SK-N-MC (cell line): ENCODE results near the gene SBNO2.

Source experiments
- DNase-seq: peaks from one replicate; pipeline ENCODE4 v3.0.0-alpha.2; 2011; ENCODE audit warnings: low read depth, low spot score
- H3K27ac ChIP-seq: fragments of 200-600 bp; sonication (generic); 2 replicates; pipeline ENCODE4 v1.5.1; 2016; ENCODE audit warnings: mixed run types
- H3K36me3 ChIP-seq: fragments of 200-600 bp; sonication (generic); 2 replicates; pipeline ENCODE4 v1.6.1; 2017; ENCODE audit warnings: antibody characterized with exemption, low read length, mixed read lengths; ENCODE audit not compliant: insufficient read depth
- H3K4me3 ChIP-seq: fragments of 200-600 bp; sonication (generic); 2 replicates; pipeline ENCODE4 v1.5.1; 2016
- H3K9ac ChIP-seq: fragments of 200-600 bp; sonication (generic); 2 replicates; pipeline ENCODE4 v1.8.0; 2017; ENCODE audit warnings: mixed run types, mixed read lengths; ENCODE audit not compliant: insufficient read length
- H3K9me3 ChIP-seq: fragments of 200-600 bp; sonication (generic); 2 replicates; pipeline ENCODE4 v1.6.1; 2017; ENCODE audit warnings: low read depth, mild to moderate bottlenecking, antibody characterized with exemption, low read length, moderate library complexity, mixed read lengths
- EZH2 ChIP-seq: fragments of 200-600 bp; sonication (generic); IDR thresholded peaks from one replicate; pipeline ENCODE4 v1.6.1; 2017; ENCODE audit warnings: antibody characterized with exemption
- FOXP2 ChIP-seq: optimal IDR thresholded peaks from 2 replicates; pipeline ENCODE3; 2011; ENCODE audit warnings: mild to moderate bottlenecking, moderate library complexity; ENCODE audit not compliant: insufficient read depth; ENCODE audit errors: extremely low read length, control extremely low read depth
- POLR2AphosphoS5 ChIP-seq: IDR thresholded peaks from 2 replicates; pipeline ENCODE4 v1.6.1; 2012; ENCODE audit warnings: mild to moderate bottlenecking, low read depth, low read length, borderline replicate concordance

Gene SBNO2

DNA sequence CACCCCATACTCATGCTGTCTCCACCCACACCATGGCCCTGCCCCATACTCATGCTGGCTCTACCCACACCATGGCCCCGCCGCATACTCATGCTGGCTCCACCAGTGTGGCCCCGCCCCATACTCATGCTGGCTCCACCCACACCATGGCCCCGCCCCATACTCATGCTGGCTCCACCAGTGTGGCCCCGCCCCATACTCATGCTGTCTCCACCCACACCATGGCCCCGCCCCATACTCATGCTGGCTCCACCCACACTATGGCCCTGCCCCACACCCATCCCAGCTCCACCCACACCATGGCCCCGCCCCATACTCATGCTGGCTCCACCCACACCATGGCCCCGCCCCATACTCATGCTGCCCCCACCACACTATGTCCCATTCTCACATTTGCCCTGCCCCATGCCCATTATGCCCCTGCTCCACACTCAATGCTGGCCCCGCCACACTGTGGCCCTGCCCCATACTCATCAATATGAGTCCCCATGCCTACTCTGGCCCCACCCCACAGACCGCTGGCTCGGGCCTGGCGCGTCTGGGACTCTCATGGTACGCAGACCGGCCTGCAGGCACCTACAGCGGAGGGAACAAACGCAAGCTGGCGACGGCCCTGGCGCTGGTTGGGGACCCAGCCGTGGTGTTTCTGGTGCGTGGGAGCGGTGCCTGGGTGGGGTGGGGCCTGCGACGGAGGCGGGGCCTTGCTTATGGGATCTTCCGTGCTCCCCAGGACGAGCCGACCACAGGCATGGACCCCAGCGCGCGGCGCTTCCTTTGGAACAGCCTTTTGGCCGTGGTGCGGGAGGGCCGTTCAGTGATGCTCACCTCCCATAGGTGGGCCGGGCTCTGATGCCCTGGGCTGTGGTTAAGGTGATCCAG is 110.8 kb downstream of the SBNO2 start:
- H3K9ac ChIP-seq = no peak overlapping the region
- no peak for DNase-seq
- no peaks in the 10 kb centered on the region for H3K9me3 ChIP-seq
- TF ChIP-seq FOXP2 = no peak
- no peak for TF ChIP-seq POLR2AphosphoS5
- TF ChIP-seq EZH2 = no peak
- H3K36me3 ChIP-seq = no peaks in the 10 kb centered on the region
- no peak overlapping the region for H3K4me3 ChIP-seq
- no peak overlapping the region for H3K27ac ChIP-seq

DNA sequence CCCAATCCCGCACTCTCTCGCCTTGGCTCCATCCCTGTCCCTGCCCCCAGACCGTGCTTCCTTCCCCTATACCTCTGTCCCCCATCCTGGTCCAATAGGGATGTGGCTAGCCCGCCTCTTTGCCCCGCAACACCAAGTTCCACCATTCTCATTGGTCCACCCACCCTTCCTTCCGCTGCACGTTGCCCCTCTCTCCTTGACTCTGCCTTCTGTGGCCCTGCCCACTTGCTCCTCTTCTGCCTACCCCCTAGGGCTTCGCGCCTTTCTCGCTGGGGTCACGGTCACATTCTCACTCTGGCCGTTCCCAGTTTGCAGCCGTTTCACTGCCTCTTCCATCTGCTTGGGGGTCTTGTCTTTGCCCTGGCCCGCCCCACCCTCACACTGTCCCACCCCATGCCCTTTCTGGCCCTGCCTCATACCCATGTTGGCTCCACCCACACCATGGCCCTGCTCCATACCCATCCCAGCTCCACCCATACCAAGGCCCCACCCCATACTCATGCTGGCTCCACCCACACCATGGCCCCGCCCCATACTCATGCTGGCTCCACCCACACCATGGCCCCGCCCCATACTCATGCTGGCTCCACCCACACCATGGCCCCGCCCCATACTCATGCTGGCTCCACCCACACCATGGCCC is 111.6 kb downstream of the SBNO2 start:
- Histone ChIP-seq H3K9ac (no peak overlapping the region), H3K27ac (no peak overlapping the region), H3K9me3 (no peaks in the 10 kb centered on the region), H3K36me3 (no peaks in the 10 kb centered on the region), H3K4me3 (no peak overlapping the region)
- TF ChIP-seq EZH2 = no peak
- TF ChIP-seq FOXP2 = no peak
- TF ChIP-seq POLR2AphosphoS5 = no peak
- DNase-seq = no peak

DNA sequence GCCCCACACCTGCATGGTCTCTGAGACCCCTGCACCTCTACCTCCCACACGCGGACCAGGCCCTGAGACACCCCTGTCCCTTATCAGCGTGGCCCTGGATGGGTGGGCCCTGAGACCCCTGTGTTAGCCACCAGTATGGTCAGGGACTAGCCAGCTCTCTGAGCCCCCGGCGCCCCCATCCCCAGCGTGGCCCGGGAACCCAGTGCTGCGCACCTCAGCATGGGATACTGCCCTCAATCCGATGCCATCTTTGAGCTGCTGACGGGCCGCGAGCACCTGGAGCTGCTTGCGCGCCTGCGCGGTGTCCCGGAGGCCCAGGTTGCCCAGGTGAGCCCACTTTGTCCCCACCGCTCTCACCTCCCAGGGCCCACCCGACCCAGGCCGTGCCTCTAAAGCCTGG is 112.1 kb downstream of the SBNO2 start:
- no peak for TF ChIP-seq EZH2
- no peak for TF ChIP-seq POLR2AphosphoS5
- TF ChIP-seq FOXP2 = no peak
- H3K36me3 ChIP-seq = no peaks in the 10 kb centered on the region
- no peak for DNase-seq
- H3K27ac ChIP-seq = no peak overlapping the region
- H3K9me3 ChIP-seq = no peaks in the 10 kb centered on the region
- H3K4me3 ChIP-seq = no peak overlapping the region
- H3K9ac ChIP-seq = no peak overlapping the region

DNA sequence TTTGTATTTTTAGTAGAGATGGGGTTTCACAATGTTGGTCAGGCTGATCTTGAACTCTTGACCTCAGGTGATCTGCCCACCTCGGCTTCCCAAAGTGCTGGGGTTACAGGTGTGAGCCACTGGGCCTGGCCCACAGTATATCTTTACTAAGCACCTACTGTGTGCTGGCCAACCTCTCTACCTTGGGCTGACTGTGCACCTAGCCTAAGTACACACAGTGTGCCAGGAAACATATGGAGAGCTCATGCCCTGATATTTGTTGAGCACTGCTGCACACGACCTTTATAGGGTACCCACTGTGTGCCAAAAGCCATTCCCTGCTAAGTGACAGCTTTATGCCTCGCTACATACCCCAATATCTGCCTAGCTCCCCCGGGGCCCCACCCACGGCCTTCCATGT is 113.4 kb downstream of the SBNO2 start:
- Histone ChIP-seq H3K4me3 (no peak overlapping the region), H3K9ac (no peak overlapping the region), H3K36me3 (no peaks in the 10 kb centered on the region), H3K9me3 (no peaks in the 10 kb centered on the region), H3K27ac (no peak overlapping the region)
- DNase-seq = no peak
- TF ChIP-seq FOXP2 (no peak), EZH2 (no peak), POLR2AphosphoS5 (no peak)

DNA sequence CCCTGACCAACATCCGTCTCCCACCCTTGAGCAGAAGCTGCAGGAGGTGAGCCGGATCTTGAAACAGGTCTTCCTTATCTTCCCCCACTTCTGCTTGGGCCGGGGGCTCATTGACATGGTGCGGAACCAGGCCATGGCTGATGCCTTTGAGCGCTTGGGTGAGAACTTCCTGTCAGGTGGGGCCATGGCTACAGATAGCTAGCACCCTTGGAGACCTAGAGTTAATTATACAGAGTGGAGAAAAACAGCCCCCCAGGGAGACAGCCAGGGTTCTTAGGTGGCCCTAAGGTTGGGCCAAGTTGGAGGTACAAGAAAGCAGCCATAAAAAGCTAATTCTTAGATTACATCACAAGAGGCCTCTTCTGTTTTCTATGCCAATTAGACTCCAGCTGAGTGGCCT is 116.0 kb downstream of the SBNO2 start:
- no peak for TF ChIP-seq POLR2AphosphoS5
- no peak for TF ChIP-seq FOXP2
- TF ChIP-seq EZH2 = no peak
- no peak for DNase-seq
- Histone ChIP-seq H3K9me3 (no peaks in the 10 kb centered on the region), H3K36me3 (no peaks in the 10 kb centered on the region), H3K4me3 (no peak overlapping the region), H3K9ac (no peak overlapping the region), H3K27ac (no peak overlapping the region)
